Neural crest cell (in vitro differentiated cells): Measurements from ENCODE around the gene LAG3. TPM values are rescaled to one million over a fixed set of nuclear protein-coding genes. Genes with fewer than 3 reads are reported as not detected.
A peak's percentile ranks its signal among the peaks of the same experiment; 100 is the strongest.
"Not testable (repeated sequence)": the region's sequence is repeated elsewhere in the genome, so short reads cannot be mapped to it uniquely, and the experiment has no call there.

Source experiments
- DNase-seq: peaks from one replicate; pipeline ENCODE4 v3.0.0; 2021; ENCODE audit warnings: low read depth, mixed read lengths, low spot score
- H3K27ac Mint-ChIP-seq: one replicate; pipeline ENCODE4 v1.8.0; 2021; ENCODE audit warnings: mild to moderate bottlenecking, mixed read lengths; ENCODE audit not compliant: unreplicated experiment
- H3K27me3 Mint-ChIP-seq: 2 replicates; pipeline ENCODE4 v1.8.0; 2021; ENCODE audit warnings: low read depth, mild to moderate bottlenecking, mixed read lengths
- H3K36me3 Mint-ChIP-seq: 2 replicates; pipeline ENCODE4 v1.8.0; 2021; ENCODE audit warnings: low read depth, mild to moderate bottlenecking, mixed read lengths
- H3K4me1 Mint-ChIP-seq: 2 replicates; pipeline ENCODE4 v1.8.0; 2021; ENCODE audit warnings: mixed read lengths
- H3K4me3 Mint-ChIP-seq: one replicate; pipeline ENCODE4 v1.8.0; 2021; ENCODE audit warnings: mild to moderate bottlenecking, mixed read lengths
- H3K9me3 Mint-ChIP-seq: 2 replicates; pipeline ENCODE4 v1.8.0; 2021; ENCODE audit warnings: mixed read lengths
- total RNA-seq: library from RNA; stranded (reverse); gene quantifications from 2 replicates; pipeline ENCODE4 v1.2.1, GENCODE V29; 2021
- TF ChIP-seq, protein P1 (sequence below): fragments of 200-600 bp; sonication (generic); conservative IDR thresholded peaks from 2 replicates; pipeline ENCODE4 v1.5.0; 2021; ENCODE audit warnings: antibody characterized with exemption, mild to moderate bottlenecking

LAG3 gene
- total RNA-seq, 1 donor from 2014 or later = 4.9 TPM

DNA sequence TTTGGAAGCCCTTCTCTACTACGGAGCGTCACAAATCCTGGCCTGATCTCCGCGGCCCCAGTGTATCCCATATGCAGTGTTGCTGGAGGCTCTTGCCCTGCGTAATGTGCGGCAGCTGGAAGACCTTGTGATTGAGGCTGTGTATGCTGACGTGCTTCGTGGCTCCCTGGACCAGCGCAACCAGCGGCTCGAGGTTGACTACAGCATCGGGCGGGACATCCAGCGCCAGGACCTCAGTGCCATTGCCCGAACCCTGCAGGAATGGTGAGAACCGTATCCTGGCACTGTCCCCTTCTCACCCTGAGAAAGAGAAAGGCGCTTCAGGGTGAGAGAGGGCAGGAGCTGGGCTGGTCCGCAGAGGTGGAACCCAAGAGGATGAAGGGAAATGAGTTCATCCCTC is 43.1 kb upstream of the LAG3 start:
- peaks cover 8% of the 10 kb centered on the region for H3K36me3 Mint-ChIP-seq
- no peak overlapping the region for H3K27ac Mint-ChIP-seq
- no peaks in the 10 kb centered on the region for H3K27me3 Mint-ChIP-seq
- no peak overlapping the region for H3K4me3 Mint-ChIP-seq
- no peak for DNase-seq
- TF ChIP-seq, protein P1, sequence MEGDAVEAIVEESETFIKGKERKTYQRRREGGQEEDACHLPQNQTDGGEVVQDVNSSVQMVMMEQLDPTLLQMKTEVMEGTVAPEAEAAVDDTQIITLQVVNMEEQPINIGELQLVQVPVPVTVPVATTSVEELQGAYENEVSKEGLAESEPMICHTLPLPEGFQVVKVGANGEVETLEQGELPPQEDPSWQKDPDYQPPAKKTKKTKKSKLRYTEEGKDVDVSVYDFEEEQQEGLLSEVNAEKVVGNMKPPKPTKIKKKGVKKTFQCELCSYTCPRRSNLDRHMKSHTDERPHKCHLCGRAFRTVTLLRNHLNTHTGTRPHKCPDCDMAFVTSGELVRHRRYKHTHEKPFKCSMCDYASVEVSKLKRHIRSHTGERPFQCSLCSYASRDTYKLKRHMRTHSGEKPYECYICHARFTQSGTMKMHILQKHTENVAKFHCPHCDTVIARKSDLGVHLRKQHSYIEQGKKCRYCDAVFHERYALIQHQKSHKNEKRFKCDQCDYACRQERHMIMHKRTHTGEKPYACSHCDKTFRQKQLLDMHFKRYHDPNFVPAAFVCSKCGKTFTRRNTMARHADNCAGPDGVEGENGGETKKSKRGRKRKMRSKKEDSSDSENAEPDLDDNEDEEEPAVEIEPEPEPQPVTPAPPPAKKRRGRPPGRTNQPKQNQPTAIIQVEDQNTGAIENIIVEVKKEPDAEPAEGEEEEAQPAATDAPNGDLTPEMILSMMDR = no peak
- H3K9me3 Mint-ChIP-seq = no peaks in the 10 kb centered on the region
- peaks cover 10% of the 10 kb centered on the region for H3K4me1 Mint-ChIP-seq

DNA sequence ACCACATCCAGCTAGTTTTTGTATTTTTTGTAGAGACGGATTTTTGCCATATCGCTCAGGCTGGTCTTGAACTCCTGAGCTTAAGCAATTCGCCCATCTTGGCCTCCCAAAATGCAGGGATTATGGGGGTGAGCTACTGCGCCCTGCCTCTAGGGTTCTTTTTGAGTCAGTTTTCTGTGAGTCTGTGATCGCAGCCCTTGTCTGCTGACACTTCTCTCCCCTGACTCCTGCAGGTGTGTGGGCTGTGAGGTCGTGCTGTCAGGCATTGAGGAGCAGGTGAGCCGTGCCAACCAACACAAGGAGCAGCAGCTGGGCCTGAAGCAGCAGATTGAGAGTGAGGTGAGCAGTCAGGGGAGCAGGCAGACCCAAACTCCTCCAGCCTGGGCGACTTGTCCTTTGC is 42.2 kb upstream of the LAG3 start:
- peaks cover 8% of the 10 kb centered on the region for H3K36me3 Mint-ChIP-seq
- TF ChIP-seq, protein P1 = no peak
- no peaks in the 10 kb centered on the region for H3K27me3 Mint-ChIP-seq
- H3K27ac Mint-ChIP-seq = no peak overlapping the region
- H3K4me1 Mint-ChIP-seq = peaks cover 4% of the 10 kb centered on the region
- no peak overlapping the region for H3K4me3 Mint-ChIP-seq
- H3K9me3 Mint-ChIP-seq = no peaks in the 10 kb centered on the region
- no peak for DNase-seq

DNA sequence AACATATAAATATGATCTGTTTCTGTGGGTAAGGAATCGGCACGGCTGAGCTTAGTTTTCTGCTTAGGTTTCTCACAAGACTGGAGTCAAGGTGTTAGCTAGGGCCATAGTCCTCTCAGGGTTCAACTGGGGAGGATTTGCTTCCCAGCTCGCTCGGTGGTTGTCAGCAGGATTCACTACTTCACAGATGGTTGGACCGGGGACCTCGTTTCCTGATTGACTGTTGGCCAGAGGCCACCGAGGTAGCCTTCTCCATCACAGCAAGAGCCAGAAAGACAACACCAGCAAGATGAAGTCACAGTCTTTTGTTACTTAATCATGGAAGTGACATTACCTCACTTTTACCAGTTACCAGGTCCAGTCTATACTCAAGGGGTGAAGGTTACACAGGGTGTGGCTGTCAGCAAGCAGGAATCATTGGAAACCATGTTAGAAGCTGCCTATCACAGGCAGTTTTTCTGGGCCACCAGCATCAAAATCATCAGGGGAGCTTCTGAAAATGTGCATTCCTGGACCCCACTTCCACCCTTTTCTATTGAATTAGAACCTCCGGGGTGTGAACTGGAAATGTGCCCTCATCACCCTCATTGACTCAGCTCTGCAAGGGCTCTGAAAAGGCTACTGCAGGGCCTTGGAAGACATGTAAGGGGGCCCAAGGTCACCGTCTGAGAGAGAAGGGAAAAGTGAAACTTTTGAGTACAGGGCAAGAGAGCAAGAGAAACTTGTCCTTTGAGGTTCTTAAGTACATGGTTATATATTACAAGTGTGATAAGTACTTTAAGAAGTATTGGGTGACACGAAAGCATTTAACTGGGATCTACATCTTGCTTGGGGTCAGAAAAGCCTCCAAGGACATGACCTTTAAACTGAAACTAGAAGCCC is 37.6 kb upstream of the LAG3 start:
- TF ChIP-seq, protein P1 = no peak
- H3K4me1 Mint-ChIP-seq = peaks cover 6% of the 10 kb centered on the region
- H3K4me3 Mint-ChIP-seq = no peak overlapping the region
- no peaks in the 10 kb centered on the region for H3K9me3 Mint-ChIP-seq
- no peaks in the 10 kb centered on the region for H3K27me3 Mint-ChIP-seq
- no peak overlapping the region for H3K27ac Mint-ChIP-seq
- H3K36me3 Mint-ChIP-seq = peaks cover 5% of the 10 kb centered on the region
- no peak for DNase-seq

DNA sequence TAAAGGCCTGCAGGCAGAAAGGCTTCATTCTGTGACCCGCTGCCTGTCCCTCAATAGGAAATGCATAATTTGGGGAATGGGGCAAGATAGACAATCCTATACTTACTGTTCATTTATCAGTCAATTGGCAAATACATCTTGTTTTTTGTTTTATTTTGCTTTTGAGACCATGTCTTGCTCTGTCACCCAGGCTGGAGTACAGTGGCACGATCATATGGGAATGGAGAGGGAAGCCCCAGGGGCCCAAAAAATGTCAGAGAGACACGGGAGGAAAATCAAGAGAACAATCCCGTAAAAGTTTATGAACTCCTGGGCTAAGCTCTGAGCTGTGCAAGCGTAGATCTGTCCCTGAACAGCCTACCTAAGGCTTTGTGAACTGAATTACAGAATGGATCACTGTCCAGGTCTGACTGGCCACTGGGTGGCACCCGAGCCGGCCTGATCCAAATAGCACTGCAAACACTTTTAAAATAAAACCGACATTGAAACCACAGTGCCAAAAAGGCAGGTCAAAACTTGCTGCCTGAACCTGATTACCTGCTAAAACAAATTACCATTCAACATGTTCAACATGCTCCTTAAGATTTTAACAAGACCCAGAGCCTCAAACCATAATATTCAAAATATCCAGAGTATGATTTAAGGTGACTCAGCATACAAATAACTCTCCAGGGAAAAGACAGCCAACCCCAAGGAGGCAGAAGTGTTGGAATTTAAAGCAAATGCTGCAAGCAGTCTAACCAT is 36.7 kb upstream of the LAG3 start:
- Mint-ChIP-seq H3K9me3 (no peaks in the 10 kb centered on the region), H3K27ac (no peak overlapping the region), H3K4me3 (no peak overlapping the region), H3K4me1 (peaks cover 6% of the 10 kb centered on the region), H3K36me3 (peaks cover 2% of the 10 kb centered on the region), H3K27me3 (no peaks in the 10 kb centered on the region)
- peak; percentile 42 for DNase-seq
- TF ChIP-seq, protein P1 = peak; percentile 89

DNA sequence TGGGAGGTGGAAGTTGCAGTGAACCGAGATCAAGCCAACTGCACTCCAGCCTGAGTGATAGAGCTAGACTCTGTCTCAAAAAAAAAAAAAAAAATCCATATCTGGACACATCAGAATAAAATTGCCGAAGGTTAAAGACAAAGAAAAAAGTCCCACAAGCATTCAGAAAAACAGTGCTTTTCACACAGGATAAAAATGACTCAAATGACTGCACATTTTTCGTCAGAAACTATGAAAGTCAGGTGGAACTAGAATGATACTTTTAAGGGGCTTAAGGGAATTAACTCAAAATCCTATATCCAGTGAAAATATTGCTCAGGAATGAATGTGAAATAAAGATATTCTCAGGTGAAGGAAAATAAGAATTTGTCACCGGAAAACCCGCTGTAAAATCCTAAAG is 35.6 kb upstream of the LAG3 start:
- DNase-seq = no peak
- Mint-ChIP-seq H3K4me1 (peaks cover 6% of the 10 kb centered on the region), H3K27me3 (no peaks in the 10 kb centered on the region), H3K36me3 (no peaks in the 10 kb centered on the region), H3K9me3 (no peaks in the 10 kb centered on the region), H3K27ac (no peak overlapping the region), H3K4me3 (no peak overlapping the region)
- TF ChIP-seq, protein P1 = no peak

DNA sequence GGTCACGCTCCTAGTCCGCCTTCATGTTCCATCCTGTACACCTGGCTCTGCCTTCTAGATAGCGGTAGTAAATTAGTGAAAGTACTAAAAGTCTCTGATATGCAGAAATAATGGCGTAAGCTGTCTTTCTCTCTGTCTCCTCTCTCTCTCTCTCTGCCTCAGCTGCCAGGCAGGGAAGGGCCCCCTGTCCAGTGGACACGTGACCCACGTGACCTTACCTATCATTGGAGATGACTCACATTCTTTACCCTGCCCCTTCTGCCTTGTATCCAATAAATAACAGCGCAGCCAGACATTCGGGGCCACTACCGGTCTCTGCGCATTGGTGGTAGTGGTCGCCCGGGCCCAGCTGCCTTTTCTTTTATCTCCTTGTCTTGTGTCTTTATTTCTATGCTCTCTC is 30.2 kb upstream of the LAG3 start:
- not testable (repeated sequence) for H3K36me3 Mint-ChIP-seq, H3K9me3 Mint-ChIP-seq, H3K27ac Mint-ChIP-seq, DNase-seq, H3K27me3 Mint-ChIP-seq, H3K4me3 Mint-ChIP-seq, H3K4me1 Mint-ChIP-seq
